ENCODE data around the gene NAT16.
"Not testable (repeated sequence)": the region's sequence is repeated elsewhere in the genome, so short reads cannot be mapped to it uniquely, and the experiment has no call there.

The NAT16 gene

GRCh38 chr7:101140339-101140699 is 39.8 kb downstream of the NAT16 start:
- no peaks in the 10 kb centered on the region for H3K27me3 ChIP-seq
- no peak overlapping the region for H3K4me3 ChIP-seq
- H3K9me3 ChIP-seq = no peaks in the 10 kb centered on the region
- DNase-seq = no peak
- H3K4me1 ChIP-seq = peaks cover 0 to 24% (median 10%) of the 10 kb centered on the region in 4 donors
- TF ChIP-seq CTCF (IDR thresholded peaks at IDR 0.05) = no peak
- H3K27ac ChIP-seq = no peak overlapping the region
- intact Hi-C loops (cut with DNase I; ENCODE audit: low total_unique reads) = loop anchor here (10.0 kb wide), 2 partner anchors 54 to 144 kb away; no protein-coding TSS in a partner anchor
- H3K36me3 ChIP-seq = peaks cover 17 to 21% (median 18%) of the 10 kb centered on the region in 3 donors

- intact Hi-C loops (cut with DNase I; ENCODE audit: low total_unique reads) = loop anchor here (2.0 kb wide), 2 partner anchors 44 to 52 kb away; no protein-coding TSS in a partner anchor
- H3K36me3 ChIP-seq = peaks cover 28 to 38% (median 29%) of the 10 kb centered on the region in 3 donors
- peak overlapping the region; percentile 78 to 82 for H3K27ac ChIP-seq
- no peaks in the 10 kb centered on the region for H3K9me3 ChIP-seq
- peak overlapping the region; percentile 17 to 21 for H3K4me3 ChIP-seq
- peak; percentile 81 to 84 for TF ChIP-seq CTCF (IDR thresholded peaks at IDR 0.05)
- no peaks in the 10 kb centered on the region for H3K27me3 ChIP-seq
- peak; percentile 96 for DNase-seq
- H3K4me1 ChIP-seq = peaks cover 0 to 33% (median 9%) of the 10 kb centered on the region in 4 donors
These were observed 41.8 kb downstream of the NAT16 start for GRCh38 chr7:101138213-101138870.

- peaks cover 33 to 39% (median 36%) of the 10 kb centered on the region in 3 donors for H3K36me3 ChIP-seq
- intact Hi-C loops (cut with DNase I; ENCODE audit: low total_unique reads) = loop anchor here (2.0 kb wide), 2 partner anchors 43 to 51 kb away; no protein-coding TSS in a partner anchor
These were observed 42.4 kb downstream of the NAT16 start for GRCh38 chr7:101137651-101138212.

GRCh38 chr7:101134399-101134980 is 45.6 kb downstream of the NAT16 start:
- DNase-seq = no peak
- no peak overlapping the region for H3K4me3 ChIP-seq
- H3K27me3 ChIP-seq = no peaks in the 10 kb centered on the region
- H3K36me3 ChIP-seq = peaks cover 41 to 59% (median 58%) of the 10 kb centered on the region in 3 donors
- peaks cover 0 to 61% (median 11%) of the 10 kb centered on the region in 4 donors for H3K4me1 ChIP-seq
- intact Hi-C loops (cut with DNase I; ENCODE audit: low total_unique reads) = no loop called here
- no peaks in the 10 kb centered on the region for H3K9me3 ChIP-seq
- H3K27ac ChIP-seq = peak overlapping the region; percentile 12 to 98
- no peak for TF ChIP-seq CTCF (IDR thresholded peaks at IDR 0.05)

More at GRCh38 chr7:101137651-101138212, 42.4 kb downstream of the NAT16 start:
- H3K27ac ChIP-seq = peak overlapping the region; percentile 78 to 82
- no peaks in the 10 kb centered on the region for H3K9me3 ChIP-seq
- peaks cover 0 to 34% (median 9%) of the 10 kb centered on the region in 4 donors for H3K4me1 ChIP-seq
- no peaks in the 10 kb centered on the region for H3K27me3 ChIP-seq
- no peak for DNase-seq
- TF ChIP-seq CTCF (IDR thresholded peaks at IDR 0.05) = no peak
- peak overlapping the region in 1 of 2 donors; percentile 21 for H3K4me3 ChIP-seq

- Histone ChIP-seq H3K36me3 (peaks cover 41 to 59% (median 58%) of the 10 kb centered on the region in 3 donors), H3K4me1 (peaks cover 0 to 67% (median 11%) of the 10 kb centered on the region in 4 donors), H3K27me3 (no peaks in the 10 kb centered on the region), H3K9me3 (no peaks in the 10 kb centered on the region), H3K27ac (peak overlapping the region; percentile 12 to 98), H3K4me3 (peak overlapping the region in 1 of 2 donors; percentile 63)
- intact Hi-C loops (cut with DNase I; ENCODE audit: low total_unique reads) = no loop called here
- no peak for DNase-seq
- no peak for TF ChIP-seq CTCF (IDR thresholded peaks at IDR 0.05)
These were observed 46.3 kb downstream of the NAT16 start for GRCh38 chr7:101133621-101134398.

- peak overlapping the region; percentile 12 to 98 for H3K27ac ChIP-seq
- intact Hi-C loops (cut with DNase I; ENCODE audit: low total_unique reads); H3K27me3 ChIP-seq; DNase-seq; H3K9me3 ChIP-seq: not testable (repeated sequence)
- H3K4me1 ChIP-seq = peaks cover 0 to 67% (median 15%) of the 10 kb centered on the region in 4 donors
- H3K36me3 ChIP-seq = peaks cover 41 to 59% (median 58%) of the 10 kb centered on the region in 3 donors
- H3K4me3 ChIP-seq = peak overlapping the region in 1 of 2 donors; percentile 63
These were observed 47.2 kb downstream of the NAT16 start for GRCh38 chr7:101132626-101133600.
